Prostate gland (tissue), 1 donor: ENCODE measurements around the gene F7.

Experiments used
- POLR2A ChIP-seq: fragments of 450-650 bp; IDR thresholded peaks from one replicate; pipeline ENCODE4 v1.6.1; 2016; ENCODE audit warnings: antibody characterized with exemption, mild to moderate bottlenecking
- POLR2AphosphoS5 ChIP-seq: sonication (generic); formaldehyde crosslinking; IDR thresholded peaks from one replicate; pipeline ENCODE4 v1.6.1; 2017; ENCODE audit warnings: antibody characterized with exemption

- TF ChIP-seq POLR2A, result no peak
- no peak for TF ChIP-seq POLR2AphosphoS5
Observed at GRCh38 chr13:113086031-113086750, 19.4 kb upstream of the F7 start.
